IMR-90 (cell line): ENCODE data around the gene DNAH8. TPM values are rescaled to one million over a fixed set of nuclear protein-coding genes. Genes with fewer than 3 reads are reported as not detected.

Source experiments
- ATAC-seq: fragments of 200-7000 bp; cut with Tn5 transposase; 2 replicates; pipeline ENCODE4 v1.9.1; 2020; ENCODE audit warnings: low read depth, mild to moderate bottlenecking, moderate library complexity
- BruUV-seq: library from RNA; stranded (reverse); fragments of 400-500 nt; replicated peaks from 2 replicates; lab custom pipeline; 2021; lab: Mats Ljungman, UMichigan
- CTCF ChIA-PET: fragments of 300-600 bp; formaldehyde crosslinking; extraction: SDS; loops from one replicate; lab custom pipeline; 2021; ENCODE audit warnings: antibody characterized with exemption; lab: Yijun Ruan, JAX
- POLR2A ChIA-PET: fragments of 300-600 bp; sonication (Branson Sonifier 250); formaldehyde crosslinking; loops from one replicate; lab custom pipeline; 2022; ENCODE audit warnings: antibody characterized with exemption; ENCODE audit not compliant: unreplicated experiment; lab: Charles Lee
- DNase-seq: peaks from one replicate; pipeline ENCODE4 v3.0.0; 2013
- H2AFZ ChIP-seq: replicated peaks from 2 replicates; pipeline ENCODE3; 2013; ENCODE audit warnings: low read length, mild to moderate bottlenecking; ENCODE audit not compliant: poor library complexity
- H2AK5ac ChIP-seq: 2 replicates; pipeline ENCODE4 v1.6.1; 2013; ENCODE audit warnings: low read depth, low read length, inconsistent platforms
- H2AK9ac ChIP-seq: replicated peaks from 2 replicates; pipeline ENCODE3; 2013; ENCODE audit warnings: mild to moderate bottlenecking, low read depth, low read length, moderate library complexity; ENCODE audit not compliant: poor library complexity
- H2BK120ac ChIP-seq: 2 replicates; pipeline ENCODE4 v1.6.1; 2013; ENCODE audit warnings: low read depth, low read length, inconsistent platforms
- H2BK15ac ChIP-seq: 3 replicates; pipeline ENCODE4 v1.6.1; 2013; ENCODE audit warnings: low read depth, low read length, inconsistent platforms
- H2BK20ac ChIP-seq: 2 replicates; pipeline ENCODE4 v1.6.1; 2013; ENCODE audit warnings: low read depth, mild to moderate bottlenecking, inconsistent platforms, low read length, moderate library complexity
- H2BK5ac ChIP-seq: 2 replicates; pipeline ENCODE4 v1.6.1; 2013; ENCODE audit warnings: mild to moderate bottlenecking, low read depth, low read length, inconsistent platforms; ENCODE audit not compliant: poor library complexity, severe bottlenecking
- H3K14ac ChIP-seq: replicated peaks from 2 replicates; pipeline ENCODE4 v1.6.1; 2013; ENCODE audit warnings: low read depth, low read length, inconsistent platforms
- H3K18ac ChIP-seq: 2 replicates; pipeline ENCODE4 v1.6.1; 2013; ENCODE audit warnings: low read depth, low read length, control low read depth
- H3K23ac ChIP-seq: 2 replicates; pipeline ENCODE4 v1.6.1; 2013; ENCODE audit warnings: low read depth, low read length, inconsistent platforms
- H3K27ac ChIP-seq: 2 replicates; pipeline ENCODE4 v1.5.1; 2013; ENCODE audit warnings: mild to moderate bottlenecking, control low read depth, low read length; ENCODE audit not compliant: insufficient read depth
- H3K27me3 ChIP-seq: 2 replicates; pipeline ENCODE4 v1.6.1; 2013; ENCODE audit warnings: low read length; ENCODE audit not compliant: control insufficient read depth, insufficient read depth
- H3K36me3 ChIP-seq: 2 replicates; pipeline ENCODE4 v1.6.1; 2013; ENCODE audit warnings: low read length, mixed read lengths; ENCODE audit not compliant: control insufficient read depth, insufficient read depth
- H3K4ac ChIP-seq: 2 replicates; pipeline ENCODE4 v1.6.1; 2013; ENCODE audit warnings: low read depth, low read length, inconsistent platforms
- H3K4me1 ChIP-seq: 2 replicates; pipeline ENCODE4 v1.6.1; 2013; ENCODE audit warnings: low read length, mixed read lengths; ENCODE audit not compliant: control insufficient read depth, insufficient read depth
- H3K4me2 ChIP-seq: 2 replicates; pipeline ENCODE4 v1.6.1; 2013; ENCODE audit warnings: low read depth, mild to moderate bottlenecking, control low read depth, low read length, moderate library complexity
- H3K4me3 ChIP-seq: 2 replicates; pipeline ENCODE4 v1.5.1; 2013; ENCODE audit warnings: low read depth, mild to moderate bottlenecking, control low read depth, low read length, moderate library complexity; ENCODE audit not compliant: insufficient read depth
- H3K56ac ChIP-seq: 2 replicates; pipeline ENCODE4 v1.6.1; 2013; ENCODE audit warnings: low read length, inconsistent platforms; ENCODE audit not compliant: insufficient read depth; ENCODE audit errors: extremely low read depth
- H3K79me1 ChIP-seq, 2 experiments: 2 replicates each; pipeline ENCODE4 v1.6.1; 2013; ENCODE audit warnings: low read length in 2 of 2, inconsistent platforms in 1 of 2, low read depth in 1 of 2
- H3K9ac ChIP-seq: 2 replicates; pipeline ENCODE4 v1.6.1; 2013; ENCODE audit warnings: low read depth, low read length, control low read depth
- H3K9me1 ChIP-seq: 2 replicates; pipeline ENCODE4 v1.6.1; 2013; ENCODE audit warnings: low read length, inconsistent platforms; ENCODE audit not compliant: insufficient read depth
- H3K9me3 ChIP-seq: 2 replicates; pipeline ENCODE4 v1.6.1; 2013; ENCODE audit warnings: low read length; ENCODE audit not compliant: control insufficient read depth, insufficient read depth
- H4K20me1 ChIP-seq: 2 replicates; pipeline ENCODE4 v1.6.1; 2013; ENCODE audit warnings: low read length, inconsistent platforms; ENCODE audit not compliant: insufficient read depth
- H4K5ac ChIP-seq: 2 replicates; pipeline ENCODE4 v1.6.1; 2013; ENCODE audit warnings: mild to moderate bottlenecking, low read depth, low read length, control low read depth
- H4K8ac ChIP-seq, 2 experiments: 2 replicates each; pipeline ENCODE4 v1.6.1; 2013; ENCODE audit warnings: low read depth in 2 of 2, low read length in 2 of 2, control low read depth in 1 of 2, inconsistent platforms in 1 of 2
- H4K91ac ChIP-seq: 2 replicates; pipeline ENCODE4 v1.6.1; 2013; ENCODE audit warnings: low read depth, low read length, inconsistent platforms; ENCODE audit not compliant: insufficient read depth
- CEBPB ChIP-seq: IDR thresholded peaks from 2 replicates; pipeline ENCODE4 v1.6.1; 2012; ENCODE audit warnings: low read depth, low read length, improper control_type of control experiment
- ELK1 ChIP-seq: fragments of 150-350 bp; IDR thresholded peaks from 2 replicates; pipeline ENCODE4 v1.6.1; 2016; ENCODE audit warnings: low read depth, mild to moderate bottlenecking, low read length, moderate library complexity, borderline replicate concordance
- MAZ ChIP-seq: IDR thresholded peaks from 2 replicates; pipeline ENCODE4 v1.6.1; 2012; ENCODE audit warnings: low read depth, mild to moderate bottlenecking, low read length, improper control_type of control experiment, moderate library complexity, borderline replicate concordance
- POLR2A ChIP-seq: IDR thresholded peaks from 2 replicates; pipeline ENCODE4 v1.6.1; 2012; ENCODE audit warnings: mild to moderate bottlenecking, low read depth, low read length
- RAD21 ChIP-seq: IDR thresholded peaks from 2 replicates; pipeline ENCODE4 v1.6.1; 2012; ENCODE audit warnings: low read length, improper control_type of control experiment
- RFX5 ChIP-seq: IDR thresholded peaks from 2 replicates; pipeline ENCODE4 v1.8.0; 2012; ENCODE audit warnings: low read depth, mild to moderate bottlenecking, low read length, moderate library complexity
- SMC3 ChIP-seq: fragments of 150-350 bp; IDR thresholded peaks from 2 replicates; pipeline ENCODE4 v1.6.1; 2016; ENCODE audit warnings: low read depth, mild to moderate bottlenecking, antibody characterized with exemption, low read length, moderate library complexity
- USF2 ChIP-seq: fragments of 150-350 bp; IDR thresholded peaks from 2 replicates; pipeline ENCODE4 v1.6.1; 2017; ENCODE audit warnings: mild to moderate bottlenecking, antibody characterized with exemption, low read length, low read depth
- WGBS, 2 experiments: methylation state at CpG; one replicate each; pipeline versions ENCODE4 v1.1.5 to v1.1.7; 2013; ENCODE audit warnings: missing lambda C conversion rate in 2 of 2; ENCODE audit not compliant: insufficient read length in 1 of 2; ENCODE audit errors: extremely low coverage in 2 of 2; 5-methylcytosine and 5-hydroxymethylcytosine counted together
- dilution Hi-C: fragments of 300-500 bp; cut with HindIII; formaldehyde crosslinking; loops from one replicate; pipeline ENCODE4 v1.14.3; 2018; ENCODE audit warnings: low sequenced_read_pairs; ENCODE audit not compliant: unreplicated experiment
- in situ Hi-C: fragments of 300-500 bp; cut with MboI; formaldehyde crosslinking; loops from 3 replicates; pipeline ENCODE4 v1.14.3; 2019; ENCODE audit warnings: low sequenced_read_pairs, inconsistent platforms, mixed read lengths
- intact Hi-C: fragments of 100-400 bp; cut with micrococcal nuclease; formaldehyde crosslinking; loops from 2 replicates; pipeline ENCODE4 v1.10.0; 2022
- polyA plus RNA-seq, 3 experiments: library from polyadenylated mRNA; depleted of rRNA; stranded (reverse); fragments of >200 nt; gene quantifications; 2 replicates each; pipeline ENCODE4 v1.2.3, GENCODE V29; 2012; ENCODE audit warnings: low replicate concordance in 1 of 3
- total RNA-seq: library from RNA; depleted of rRNA; stranded (reverse); fragments of >200 nt; gene quantifications from 2 replicates; pipeline ENCODE4 v1.2.3, GENCODE V29; 2012

Gene DNAH8
- total and polyA plus RNA-seq, 2 of the 4 experiments (the other 2 are of a cell fraction), result not detected

GRCh38 chr6:39007575-39007974 is 292.5 kb downstream of the DNAH8 start:
- Histone ChIP-seq H3K4me1 (no peaks in the 10 kb centered on the region), H3K4me3 (no peak overlapping the region), H3K14ac (no peak overlapping the region), H3K9ac (no peak overlapping the region), H4K5ac (no peak overlapping the region), H2AK9ac (no peak overlapping the region), H2BK20ac (no peak overlapping the region), H2BK120ac (no peak overlapping the region), H3K36me3 (no peaks in the 10 kb centered on the region), H2AFZ (no peak overlapping the region), H2AK5ac (no peak overlapping the region), H3K27ac (no peak overlapping the region), H3K79me1 (no peaks in the 10 kb centered on the region), H4K8ac (no peak overlapping the region), H3K18ac (no peak overlapping the region), H3K9me1 (no peaks in the 10 kb centered on the region), H2BK15ac (no peak overlapping the region), H3K9me3 (no peaks in the 10 kb centered on the region), H2BK5ac (no peak overlapping the region), H3K4me2 (no peak overlapping the region), H3K56ac (no peak overlapping the region), H4K91ac (no peak overlapping the region), H4K20me1 (no peaks in the 10 kb centered on the region), H3K4ac (no peak overlapping the region), H3K27me3 (no peaks in the 10 kb centered on the region), H3K23ac (no peak overlapping the region)
- POLR2A ChIA-PET, result no interaction called here
- TF ChIP-seq POLR2A, result no peak
- no peak for TF ChIP-seq SMC3
- TF ChIP-seq RFX5, result no peak
- TF ChIP-seq USF2, result no peak
- TF ChIP-seq ELK1, result no peak
- TF ChIP-seq RAD21, result no peak
- TF ChIP-seq CEBPB, result no peak
- TF ChIP-seq MAZ, result no peak
- ATAC-seq (no peak), DNase-seq (no peak)
- CTCF ChIA-PET, result no interaction called here
- intact Hi-C loops (no loop called here), dilution Hi-C loops (no loop called here), in situ Hi-C loops (no loop called here)
- BruUV-seq, result no TSS peak
- WGBS, 2 experiments, result 40% methylated on average over 2 of the region's 3 CpGs; no CpG with 5 or more reads in 1 of the 2 experiments
